Left renal pelvis (tissue), 4 donors: ENCODE measurements around the gene PARD3. TPM values are rescaled to one million over a fixed set of nuclear protein-coding genes. Genes with fewer than 3 reads are reported as not detected.

Source experiments
- DNase-seq, 4 donors: peaks; one replicate each; pipeline ENCODE4 v3.0.0-alpha.2; 2013; ENCODE audit warnings: low read depth in 4 of 4, low spot score in 3 of 4
- polyA plus RNA-seq, 4 donors: library from polyadenylated mRNA; unstranded; fragments of 120-200 nt; gene quantifications; one replicate each; pipeline ENCODE4 v1.2.1, GENCODE V29; 2013; ENCODE audit not compliant: insufficient read length in 4 of 4

The PARD3 gene
- polyA plus RNA-seq, 4 donors = 56.7 to 75.5 (median 69.4) TPM

GRCh38 chr10:34213193-34213804 is 601.8 kb downstream of the PARD3 start:
- no peak for DNase-seq

- DNase-seq = no peak
These were observed 607.8 kb downstream of the PARD3 start for GRCh38 chr10:34207343-34207742.

- no peak for DNase-seq
These were observed 608.2 kb downstream of the PARD3 start for GRCh38 chr10:34206935-34207268.

GRCh38 chr10:34206078-34206934 is 608.8 kb downstream of the PARD3 start:
- no peak for DNase-seq

GRCh38 chr10:34205452-34205851 is 609.6 kb downstream of the PARD3 start:
- no peak for DNase-seq

- no peak for DNase-seq
These were observed 611.0 kb downstream of the PARD3 start for GRCh38 chr10:34203966-34204630.

- DNase-seq = no peak
These were observed 614.7 kb downstream of the PARD3 start for GRCh38 chr10:34200355-34200901.

GRCh38 chr10:34198953-34199352 is 616.1 kb downstream of the PARD3 start:
- DNase-seq = no peak

GRCh38 chr10:34196058-34196433 is 619.0 kb downstream of the PARD3 start:
- DNase-seq = no peak

GRCh38 chr10:34195364-34196057 is 619.6 kb downstream of the PARD3 start:
- no peak for DNase-seq

GRCh38 chr10:34193931-34194626 is 621.0 kb downstream of the PARD3 start:
- DNase-seq = no peak

GRCh38 chr10:34192646-34193045 is 622.5 kb downstream of the PARD3 start:
- DNase-seq = no peak

- DNase-seq = no peak
These were observed 623.7 kb downstream of the PARD3 start for GRCh38 chr10:34191406-34191805.

GRCh38 chr10:34190580-34190979 is 624.5 kb downstream of the PARD3 start:
- no peak for DNase-seq

- no peak for DNase-seq
These were observed 625.3 kb downstream of the PARD3 start for GRCh38 chr10:34189830-34190229.

GRCh38 chr10:34188221-34188620 is 626.9 kb downstream of the PARD3 start:
- DNase-seq = no peak

- DNase-seq = no peak
These were observed 627.9 kb downstream of the PARD3 start for GRCh38 chr10:34187201-34187600.

- DNase-seq = no peak
These were observed 628.4 kb downstream of the PARD3 start for GRCh38 chr10:34186745-34187144.

GRCh38 chr10:34185998-34186397 is 629.1 kb downstream of the PARD3 start:
- DNase-seq = no peak

- DNase-seq = no peak
These were observed 630.1 kb downstream of the PARD3 start for GRCh38 chr10:34184939-34185386.
